WTC11 (cell line): ENCODE measurements around the gene RFPL4A. TPM values are rescaled to one million over a fixed set of nuclear protein-coding genes. Genes with fewer than 3 reads are reported as not detected.
"Not testable (repeated sequence)": the region's sequence is repeated elsewhere in the genome, so short reads cannot be mapped to it uniquely, and the experiment has no call there.

Source experiments
- ATAC-seq: fragments of 200-7000 bp; cut with Tn5 transposase; 2 replicates; pipeline ENCODE4 v1.10.0; 2021; ENCODE audit warnings: mild to moderate bottlenecking, moderate library complexity
- CTCF ChIA-PET: fragments of 300-600 bp; sonication (Branson Sonifier 250); formaldehyde crosslinking; loops from one replicate; lab custom pipeline; 2021; ENCODE audit warnings: antibody characterized with exemption; lab: Charles Lee
- POLR2A ChIA-PET: fragments of 350-600 bp; sonication (Branson Sonifier 250); formaldehyde crosslinking; loops from one replicate; lab custom pipeline; 2021; ENCODE audit warnings: antibody characterized with exemption; lab: Charles Lee
- DNase-seq: peaks from one replicate; pipeline ENCODE4 v3.0.0; 2021; ENCODE audit warnings: low spot score
- H3K27ac Mint-ChIP-seq: 2 replicates; pipeline ENCODE4 v1.8.0; 2021; ENCODE audit warnings: mixed read lengths
- H3K27me3 Mint-ChIP-seq: 2 replicates; pipeline ENCODE4 v1.8.0; 2021; ENCODE audit warnings: low read depth, mild to moderate bottlenecking, moderate library complexity, mixed read lengths
- H3K36me3 Mint-ChIP-seq: 2 replicates; pipeline ENCODE4 v1.8.0; 2021; ENCODE audit warnings: mixed read lengths
- H3K4me1 Mint-ChIP-seq: 2 replicates; pipeline ENCODE4 v1.8.0; 2022; ENCODE audit warnings: mixed read lengths
- H3K4me3 Mint-ChIP-seq: 2 replicates; pipeline ENCODE4 v1.8.0; 2021; ENCODE audit warnings: mild to moderate bottlenecking, moderate library complexity, mixed read lengths
- H3K9me3 Mint-ChIP-seq: 2 replicates; pipeline ENCODE4 v1.8.0; 2021; ENCODE audit warnings: mixed read lengths
- ATF1 ChIP-seq: sonication (generic); formaldehyde crosslinking; IDR thresholded peaks from 2 replicates; pipeline ENCODE4 v1.8.1; 2023; ENCODE audit warnings: mild to moderate bottlenecking, moderate library complexity, missing genetic modification reagents
- CREM ChIP-seq: sonication (generic); formaldehyde crosslinking; IDR thresholded peaks from 2 replicates; pipeline ENCODE4 v1.8.1; 2022; ENCODE audit warnings: mild to moderate bottlenecking, missing genetic modification reagents, moderate library complexity
- E2F1 ChIP-seq: sonication (generic); formaldehyde crosslinking; IDR thresholded peaks from 2 replicates; pipeline ENCODE4 v1.8.0; 2022; ENCODE audit warnings: mild to moderate bottlenecking, missing genetic modification reagents
- EMX1 ChIP-seq: fragments of 250-450 bp; sonication (Bioruptor Pico); IDR thresholded peaks from 2 replicates; pipeline ENCODE4 v1.8.0; 2021; ENCODE audit warnings: mild to moderate bottlenecking
- ESRRA ChIP-seq: sonication (generic); formaldehyde crosslinking; IDR thresholded peaks from 2 replicates; pipeline ENCODE4 v1.8.1; 2022; ENCODE audit warnings: mild to moderate bottlenecking, missing genetic modification reagents, borderline replicate concordance
- FOXJ3 ChIP-seq: sonication (generic); formaldehyde crosslinking; IDR thresholded peaks from 2 replicates; pipeline ENCODE4 v1.9.0; 2021; ENCODE audit warnings: missing genetic modification reagents, mild to moderate bottlenecking, borderline replicate concordance
- GABPB1 ChIP-seq: sonication (generic); formaldehyde crosslinking; IDR thresholded peaks from 2 replicates; pipeline ENCODE4 v1.8.1; 2023; ENCODE audit warnings: mild to moderate bottlenecking, missing genetic modification reagents
- HMGA2 ChIP-seq: fragments of 250-450 bp; sonication (Bioruptor Pico); IDR thresholded peaks from 2 replicates; pipeline ENCODE4 v1.4.0; 2021; ENCODE audit warnings: mild to moderate bottlenecking, moderate library complexity
- JAZF1 ChIP-seq: fragments of 250-450 bp; sonication (Bioruptor Pico); IDR thresholded peaks from 2 replicates; pipeline ENCODE4 v1.9.0; 2021; ENCODE audit warnings: moderate library complexity, mild to moderate bottlenecking, inconsistent platforms
- MXD4 ChIP-seq: fragments of 250-450 bp; sonication (Bioruptor Pico); IDR thresholded peaks from 2 replicates; pipeline ENCODE4 v1.8.0; 2021; ENCODE audit warnings: mild to moderate bottlenecking, moderate library complexity, borderline replicate concordance
- NFYB ChIP-seq: sonication (generic); formaldehyde crosslinking; conservative IDR thresholded peaks from 2 replicates; pipeline ENCODE4 v1.8.0; 2022; ENCODE audit warnings: low read depth, missing genetic modification reagents
- NR3C1 ChIP-seq: sonication (generic); formaldehyde crosslinking; conservative IDR thresholded peaks from 2 replicates; pipeline ENCODE4 v1.8.1; 2023; ENCODE audit warnings: low read depth, mild to moderate bottlenecking, missing genetic modification reagents
- PREB ChIP-seq: sonication (generic); formaldehyde crosslinking; IDR thresholded peaks from 2 replicates; pipeline ENCODE4 v1.8.1; 2022; ENCODE audit warnings: mild to moderate bottlenecking, missing genetic modification reagents, moderate library complexity, borderline replicate concordance
- PRRX2 ChIP-seq: fragments of 250-450 bp; sonication (Bioruptor Pico); IDR thresholded peaks from 2 replicates; pipeline ENCODE4 v1.8.0; 2021; ENCODE audit warnings: mild to moderate bottlenecking
- SMAD4 ChIP-seq: sonication (generic); formaldehyde crosslinking; IDR thresholded peaks from 2 replicates; pipeline ENCODE4 v1.8.0; 2022; ENCODE audit warnings: mild to moderate bottlenecking, missing genetic modification reagents
- TCF7 ChIP-seq: sonication (generic); formaldehyde crosslinking; IDR thresholded peaks from 2 replicates; pipeline ENCODE4 v1.8.0; 2022; ENCODE audit warnings: mild to moderate bottlenecking, low read depth, missing genetic modification reagents, moderate library complexity
- TEAD4 ChIP-seq: sonication (generic); formaldehyde crosslinking; IDR thresholded peaks from 2 replicates; pipeline ENCODE4 v1.8.0; 2022; ENCODE audit warnings: mild to moderate bottlenecking, missing genetic modification reagents
- ZNF232 ChIP-seq: sonication (generic); formaldehyde crosslinking; IDR thresholded peaks from 2 replicates; pipeline ENCODE4 v1.8.0; 2022; ENCODE audit warnings: mild to moderate bottlenecking, missing genetic modification reagents
- total RNA-seq: library from RNA; stranded (reverse); gene quantifications from 3 replicates; pipeline ENCODE4 v1.2.3, GENCODE V29; 2021
- TF ChIP-seq, protein P1 (sequence below): fragments of 250-450 bp; sonication (Bioruptor Pico); IDR thresholded peaks from 2 replicates; pipeline ENCODE4 v1.9.0; 2021; ENCODE audit warnings: moderate library complexity, mild to moderate bottlenecking, inconsistent platforms, borderline replicate concordance

Gene RFPL4A
- total RNA-seq, 1 experiment from 2014 or later, result not detected

- no peaks in the 10 kb centered on the region for H3K4me1 Mint-ChIP-seq
- no peak for DNase-seq
- ATAC-seq, result no peak
- H3K27ac Mint-ChIP-seq, result no peak overlapping the region
- H3K36me3 Mint-ChIP-seq, result peaks cover 63% of the 10 kb centered on the region
- peaks cover 20% of the 10 kb centered on the region for H3K27me3 Mint-ChIP-seq
- H3K9me3 Mint-ChIP-seq, result peaks cover 82% of the 10 kb centered on the region
- TF ChIP-seq E2F1, result no peak
- CTCF ChIA-PET, result no interaction called here
- H3K4me3 Mint-ChIP-seq, result no peak overlapping the region
- POLR2A ChIA-PET, result no interaction called here
These were observed 38.1 kb upstream of the RFPL4A start for GRCh38 chr19:55720801-55721200.

GRCh38 chr19:55723491-55723890 is 35.4 kb upstream of the RFPL4A start:
- POLR2A ChIA-PET, result no interaction called here
- DNase-seq (no peak), ATAC-seq (no peak)
- peaks cover 87% of the 10 kb centered on the region for H3K9me3 Mint-ChIP-seq
- CTCF ChIA-PET, result no interaction called here
- H3K36me3 Mint-ChIP-seq, result peaks cover 65% of the 10 kb centered on the region
- H3K4me3 Mint-ChIP-seq, result no peak overlapping the region
- H3K27ac Mint-ChIP-seq, result no peak overlapping the region
- no peaks in the 10 kb centered on the region for H3K4me1 Mint-ChIP-seq
- TF ChIP-seq FOXJ3 (CRISPR knock-in tag) (no peak), TCF7 (CRISPR knock-in tag) (no peak), MXD4 (CRISPR knock-in tag) (no peak), CREM (no peak)
- H3K27me3 Mint-ChIP-seq, result peaks cover 10% of the 10 kb centered on the region

- CTCF ChIA-PET, ATAC-seq, H3K27ac Mint-ChIP-seq, H3K4me1 Mint-ChIP-seq, H3K4me3 Mint-ChIP-seq, POLR2A ChIA-PET, DNase-seq: not testable (repeated sequence)
- peaks cover 19% of the 10 kb centered on the region for H3K27me3 Mint-ChIP-seq
- peaks cover 82% of the 10 kb centered on the region for H3K9me3 Mint-ChIP-seq
- peaks cover 51% of the 10 kb centered on the region for H3K36me3 Mint-ChIP-seq
These were observed 28.5 kb upstream of the RFPL4A start for GRCh38 chr19:55730378-55730777.

DNA sequence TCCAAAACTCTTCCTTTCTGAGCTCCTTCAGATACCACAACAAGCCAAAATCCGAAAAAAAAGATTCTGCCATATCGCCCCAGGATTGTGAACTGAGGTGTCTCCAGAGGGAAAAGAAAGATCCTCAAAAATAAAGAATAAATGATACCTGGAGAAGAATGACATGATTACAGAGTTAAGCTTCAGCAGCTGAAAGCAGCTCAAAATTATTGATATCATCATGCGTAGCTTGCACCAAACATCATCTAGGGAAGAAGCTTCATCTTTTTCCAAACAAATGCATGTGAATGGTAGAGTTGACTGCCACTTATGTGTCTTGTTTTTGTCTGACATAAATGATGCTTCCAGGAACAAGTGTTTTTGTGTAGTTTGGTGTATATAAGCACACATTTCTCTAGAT is 20.6 kb upstream of the RFPL4A start, which contains the start of gene NLRP9:
NLRP9 (minus strand) TSS at position 101 of the 400 bp plus-strand sequence; CDS start at position 73, 28 bp downstream.
- POLR2A ChIA-PET, result no interaction called here
- Mint-ChIP-seq H3K27ac (no peak within 1 kb of the TSS), H3K27me3 (peaks cover under 1% of the 10 kb centered on the region), H3K4me1 (no peaks in the 10 kb centered on the region), H3K9me3 (peaks cover 64% of the 10 kb centered on the region), H3K4me3 (no peak within 1 kb of the TSS), H3K36me3 (peaks cover 46% of the 10 kb centered on the region)
- no peak for ATAC-seq
- TF ChIP-seq ZNF232 (CRISPR knock-in tag) (no peak), PREB (CRISPR knock-in tag) (no peak), TEAD4 (CRISPR knock-in tag) (no peak)
- CTCF ChIA-PET, result no interaction called here
- DNase-seq, result no peak

- no peaks in the 10 kb centered on the region for H3K4me1 Mint-ChIP-seq
- no peak overlapping the region for H3K4me3 Mint-ChIP-seq
- peaks cover 64% of the 10 kb centered on the region for H3K9me3 Mint-ChIP-seq
- POLR2A ChIA-PET, result no interaction called here
- no peak for DNase-seq
- H3K27ac Mint-ChIP-seq, result no peak overlapping the region
- peaks cover 59% of the 10 kb centered on the region for H3K36me3 Mint-ChIP-seq
- ATAC-seq, result no peak
- peaks cover 12% of the 10 kb centered on the region; the same call in 1 of the 2 replicates for H3K27me3 Mint-ChIP-seq
- CTCF ChIA-PET, result no interaction called here
- TF ChIP-seq ESRRA (CRISPR knock-in tag), result no peak
- TF ChIP-seq NR3C1 (CRISPR knock-in tag), result no peak
- TF ChIP-seq, protein P1, sequence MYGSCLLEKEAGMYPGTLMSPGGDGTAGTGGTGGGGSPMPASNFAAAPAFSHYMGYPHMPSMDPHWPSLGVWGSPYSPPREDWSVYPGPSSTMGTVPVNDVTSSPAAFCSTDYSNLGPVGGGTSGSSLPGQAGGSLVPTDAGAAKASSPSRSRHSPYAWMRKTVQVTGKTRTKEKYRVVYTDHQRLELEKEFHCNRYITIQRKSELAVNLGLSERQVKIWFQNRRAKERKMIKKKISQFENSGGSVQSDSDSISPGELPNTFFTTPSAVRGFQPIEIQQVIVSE (CRISPR knock-in tag), result no peak
- TF ChIP-seq GABPB1 (CRISPR knock-in tag), result no peak
- no peak for TF ChIP-seq JAZF1
- no peak for TF ChIP-seq EMX1 (CRISPR knock-in tag)
- TF ChIP-seq HMGA2 (CRISPR knock-in tag), result no peak
- TF ChIP-seq NFYB, result no peak
- no peak for TF ChIP-seq PREB (CRISPR knock-in tag)
- no peak for TF ChIP-seq PRRX2 (CRISPR knock-in tag)
- no peak for TF ChIP-seq SMAD4
- no peak for TF ChIP-seq FOXJ3 (CRISPR knock-in tag)
- no peak for TF ChIP-seq ATF1 (CRISPR knock-in tag)
These were observed 8.2 kb upstream of the RFPL4A start for GRCh38 chr19:55750715-55751114.
